HTR-8/SVneo (cell line): ENCODE measurements around the gene CCDC195.
"Not testable (repeated sequence)": the region's sequence is repeated elsewhere in the genome, so short reads cannot be mapped to it uniquely, and the experiment has no call there.

Experiments used
- DNase-seq: peaks from one replicate; pipeline ENCODE4 v3.0.0; 2011; ENCODE audit warnings: low spot score, mixed read lengths; ENCODE audit not compliant: insufficient read length
- FAIRE-seq: peaks from 2 replicates; lab custom pipeline; 2011; peaks lifted over from hg19 to GRCh38; lab: Jason Lieb, UNC

CCDC195 gene

GRCh38 chr2:224694502-224694901, 21.7 kb downstream of the CCDC195 start:
- no peak for FAIRE-seq
- no peak for DNase-seq

DNA sequence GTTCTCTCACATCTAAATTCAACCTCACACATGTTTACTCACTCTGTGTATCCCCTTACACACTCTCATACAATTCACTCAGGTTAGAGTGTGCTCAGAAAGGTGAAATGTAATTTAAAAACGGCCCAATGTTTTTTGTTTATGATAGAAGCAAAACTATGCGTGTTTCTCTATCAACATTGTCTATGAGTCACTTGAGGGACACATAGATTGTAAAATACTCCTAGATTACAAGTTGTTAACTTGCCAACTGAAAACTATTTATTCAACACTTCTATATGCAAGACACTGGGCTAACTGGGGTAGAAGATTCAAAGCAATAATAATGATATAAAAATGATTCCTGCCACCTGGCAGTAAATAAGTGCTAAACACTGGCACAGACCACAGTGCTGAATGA, 24.6 kb downstream of the CCDC195 start:
- DNase-seq (no peak), FAIRE-seq (no peak)

DNA sequence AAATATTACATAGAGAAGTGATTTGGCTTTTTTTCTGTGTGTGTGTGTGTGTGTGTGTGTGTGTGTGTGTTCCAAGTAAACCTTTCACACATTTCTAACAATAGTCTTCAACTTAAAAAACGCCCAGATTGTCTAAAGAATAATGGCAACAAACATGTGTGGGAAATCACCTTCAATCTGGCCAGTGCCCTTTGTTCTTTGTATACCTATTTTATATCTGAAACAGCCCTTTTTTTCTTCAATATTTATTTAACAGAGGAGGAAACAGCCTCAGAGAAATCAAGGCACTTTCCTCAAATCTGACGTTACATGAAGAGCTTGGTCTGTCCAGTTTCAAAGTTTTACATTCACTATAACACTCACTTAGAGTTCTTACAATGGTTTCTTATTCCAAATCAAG, 25.3 kb downstream of the CCDC195 start:
- DNase-seq = no peak
- no peak for FAIRE-seq

DNA sequence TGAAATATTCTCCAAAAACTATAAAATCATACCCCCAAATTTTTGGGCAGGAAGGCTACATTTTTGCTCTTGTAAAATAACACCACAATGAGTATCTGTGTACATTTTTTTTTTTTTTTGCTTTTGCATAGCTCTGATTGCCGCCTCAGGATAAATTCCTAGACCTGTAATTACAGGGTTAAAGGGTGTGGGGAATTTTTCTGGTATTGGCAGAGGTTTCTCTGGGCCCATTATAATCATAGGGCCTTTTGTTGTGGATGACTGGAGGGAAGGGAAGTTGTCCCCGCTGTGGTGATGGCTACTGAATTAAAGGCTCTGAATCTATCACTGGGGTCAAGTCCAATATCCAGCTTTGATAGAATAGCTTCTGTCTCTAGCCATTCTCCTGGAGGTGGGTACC, 26.6 kb downstream of the CCDC195 start:
- DNase-seq = no peak
- no peak for FAIRE-seq

DNA sequence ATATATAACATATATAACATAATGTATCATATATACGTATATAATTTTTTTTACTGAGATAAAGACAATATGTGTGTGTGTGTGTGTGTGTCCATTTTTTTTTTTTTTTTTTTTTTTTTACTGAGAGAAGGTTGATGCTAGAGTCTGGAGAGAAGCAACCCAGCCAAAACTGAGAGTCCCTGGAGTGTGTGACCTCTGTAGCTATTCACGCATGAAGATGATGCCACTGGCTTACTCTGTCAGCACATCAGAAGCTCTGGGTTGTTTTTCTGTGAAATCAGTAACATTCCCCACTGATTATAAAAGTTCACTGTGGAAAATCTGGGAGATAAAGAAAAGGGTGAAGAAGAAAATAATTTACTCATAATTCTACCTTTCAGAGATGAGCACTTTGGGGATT, 27.2 kb downstream of the CCDC195 start:
- DNase-seq = no peak
- FAIRE-seq = no peak

DNA sequence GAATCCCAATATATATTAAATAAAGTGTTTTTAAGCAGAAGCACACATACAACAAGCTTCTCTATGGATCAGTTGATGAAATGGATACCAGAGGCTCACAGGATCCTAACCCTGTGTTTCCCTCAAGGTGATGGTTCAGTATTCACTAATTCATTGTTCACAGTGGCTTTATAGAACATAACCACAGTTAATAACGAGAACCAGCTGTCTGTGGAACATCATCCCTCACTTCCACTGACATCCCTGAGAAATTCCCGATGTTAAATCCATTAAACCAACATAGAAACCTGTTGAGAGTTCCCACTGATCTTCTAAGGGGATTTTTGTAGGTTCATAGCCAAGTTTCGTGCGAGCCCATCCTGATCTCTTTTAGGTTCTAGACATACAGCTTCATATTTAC, 29.0 kb downstream of the CCDC195 start:
- no peak for DNase-seq
- FAIRE-seq = no peak

- FAIRE-seq (no peak), DNase-seq (no peak)
Observed at GRCh38 chr2:224685121-224685520, 31.0 kb downstream of the CCDC195 start.

- DNase-seq = no peak
- FAIRE-seq = no peak
Observed at GRCh38 chr2:224682134-224682533, 34.0 kb downstream of the CCDC195 start.

GRCh38 chr2:224671731-224672130, 44.4 kb downstream of the CCDC195 start:
- DNase-seq (no peak), FAIRE-seq (no peak)

DNA sequence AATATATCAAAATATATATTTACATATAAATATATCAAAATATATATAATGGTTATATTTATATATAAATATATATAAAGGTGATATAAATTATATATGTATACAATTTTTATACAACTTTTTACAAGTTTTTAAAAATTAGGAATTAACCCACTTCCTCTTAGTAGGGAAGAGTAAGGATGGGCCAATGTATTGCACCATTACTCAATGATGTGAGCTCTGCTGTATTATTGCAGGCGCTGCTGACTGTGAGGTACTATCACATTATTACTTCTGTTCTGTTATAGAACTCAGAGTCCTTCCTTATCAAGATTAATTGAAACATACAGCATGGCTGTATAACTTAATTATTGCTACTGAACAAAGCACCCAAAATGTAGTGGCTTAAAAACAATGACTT, 46.0 kb downstream of the CCDC195 start:
- DNase-seq (no peak), FAIRE-seq (no peak)

- DNase-seq (no peak), FAIRE-seq (no peak)
Observed at GRCh38 chr2:224669449-224669848, 46.7 kb downstream of the CCDC195 start.

DNA sequence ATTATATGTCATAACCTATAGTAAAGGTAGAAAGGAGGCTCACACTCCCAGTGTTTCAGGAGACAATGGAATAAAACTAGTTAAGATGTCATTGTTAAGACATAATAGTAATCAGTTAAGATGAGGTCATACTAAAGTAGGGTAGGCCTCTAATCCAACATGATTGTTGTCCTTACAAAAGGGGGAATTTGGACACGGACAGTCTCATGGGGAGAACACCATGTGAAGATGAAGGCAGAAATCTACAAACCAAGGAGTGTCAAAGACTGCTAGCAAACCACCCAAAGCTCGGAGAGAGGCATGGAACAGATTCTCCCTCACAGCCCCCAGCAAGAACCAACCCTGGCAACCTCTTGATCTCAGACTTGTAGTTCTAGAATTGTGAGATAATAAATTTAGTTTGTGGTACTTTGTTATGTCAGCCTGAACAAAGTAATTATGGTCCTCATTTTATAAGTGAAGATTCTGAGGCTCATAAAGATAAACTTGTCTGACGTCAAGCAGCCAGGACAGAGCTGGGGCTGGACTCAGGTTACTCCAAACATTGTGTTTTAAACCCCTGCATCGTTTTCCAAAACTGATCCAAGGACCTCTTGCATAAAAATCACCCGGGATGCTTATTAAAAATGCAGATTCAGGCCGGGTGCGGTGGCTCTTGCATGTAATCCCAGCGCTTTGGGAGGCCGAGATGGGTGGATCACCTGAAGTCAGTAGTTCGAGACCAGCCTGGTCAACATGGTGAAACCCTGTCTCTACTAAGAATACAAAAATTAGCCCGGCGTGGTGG, 47.8 kb downstream of the CCDC195 start:
- FAIRE-seq (no peak), DNase-seq (no peak)

- FAIRE-seq (no peak), DNase-seq (no peak)
Observed at GRCh38 chr2:224666951-224667553, 49.1 kb downstream of the CCDC195 start.

DNA sequence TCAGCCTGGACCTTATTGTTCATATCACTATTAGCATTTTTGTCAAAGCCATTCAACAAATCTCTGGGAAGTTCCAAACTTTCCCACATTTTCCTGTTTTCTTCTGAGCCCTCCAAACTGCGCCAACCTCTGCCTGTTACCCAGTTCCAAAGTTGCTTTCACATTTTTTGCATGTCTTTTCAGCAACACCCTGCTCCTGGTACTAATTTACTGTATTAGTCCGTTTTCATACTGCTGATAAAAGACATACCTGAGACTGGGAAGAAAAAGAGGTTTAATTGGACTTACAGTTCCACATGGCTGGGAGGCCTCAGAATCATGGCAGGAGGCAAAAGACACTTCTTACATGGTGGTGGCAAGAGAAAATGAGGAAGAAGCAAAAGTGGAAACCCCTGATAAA, 52.8 kb downstream of the CCDC195 start:
- not testable (repeated sequence) for FAIRE-seq, DNase-seq

- FAIRE-seq, DNase-seq: not testable (repeated sequence)
Observed at GRCh38 chr2:224661708-224662107, 54.5 kb downstream of the CCDC195 start.

DNA sequence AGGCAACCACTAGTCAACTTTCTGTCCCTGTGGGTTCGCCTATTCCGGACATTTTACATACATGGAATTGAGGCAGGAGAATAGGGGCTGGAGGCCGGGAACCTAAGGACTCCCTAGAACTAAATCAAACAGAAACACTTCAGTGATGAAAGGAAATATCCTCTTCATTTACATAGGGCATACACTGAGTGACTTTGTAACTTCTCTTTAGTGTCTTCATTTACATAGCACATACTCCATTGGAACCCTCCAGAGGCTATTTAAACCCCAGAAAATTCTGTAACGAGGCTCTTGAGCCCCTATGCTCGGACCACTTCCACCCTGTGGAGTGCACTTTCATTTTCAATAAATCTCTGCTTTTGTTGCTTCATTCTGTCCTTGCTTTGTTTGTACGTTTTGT, 56.5 kb downstream of the CCDC195 start:
- no peak for FAIRE-seq
- no peak for DNase-seq

DNA sequence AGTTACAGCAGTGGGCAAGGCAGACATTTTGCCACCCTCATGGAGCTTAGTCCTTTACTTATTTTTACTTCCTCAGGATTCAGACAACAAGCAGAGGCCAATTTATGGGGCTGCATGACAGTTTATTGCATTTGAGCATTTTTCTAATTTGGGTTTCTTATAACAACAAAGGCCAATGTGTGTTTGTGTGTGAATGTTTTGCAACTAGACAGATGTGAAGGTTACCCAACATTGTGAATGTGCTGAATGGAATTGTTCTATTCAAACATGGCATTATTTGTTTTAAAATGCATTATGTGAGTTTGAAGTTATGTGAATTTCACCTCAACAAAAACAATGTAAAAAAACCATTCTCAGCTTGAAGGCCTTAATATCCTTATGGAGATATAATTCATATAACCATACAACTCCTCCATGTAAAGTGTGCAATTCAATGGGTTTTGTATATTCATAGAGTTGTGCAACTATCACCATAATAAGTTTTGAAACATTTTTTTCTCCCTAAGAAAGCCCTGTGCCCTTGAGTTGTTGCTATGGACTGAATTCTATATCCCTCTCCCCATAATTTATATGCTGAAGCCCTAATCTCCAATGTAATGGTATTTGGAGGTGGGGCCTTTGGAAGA, 57.3 kb downstream of the CCDC195 start:
- FAIRE-seq = no peak
- no peak for DNase-seq

DNA sequence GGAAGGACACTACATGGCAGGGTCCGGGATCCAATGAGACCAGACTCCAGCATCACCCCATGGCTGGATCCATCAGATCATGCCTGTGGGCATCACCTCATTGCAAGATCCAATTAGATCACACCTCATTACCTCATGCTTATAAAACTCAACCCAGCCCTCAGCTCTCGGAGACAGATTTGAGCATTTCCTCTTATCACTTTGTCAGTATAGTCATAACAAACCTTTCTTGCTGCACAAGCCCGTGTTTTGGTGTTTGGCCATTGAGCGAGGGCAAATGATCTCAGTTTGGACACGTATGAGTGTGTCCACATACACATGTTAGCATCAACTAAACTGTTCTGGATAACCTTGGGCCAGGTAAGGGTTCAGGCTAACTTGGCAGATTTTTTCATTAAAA, 58.8 kb downstream of the CCDC195 start:
- DNase-seq = no peak
- no peak for FAIRE-seq

DNA sequence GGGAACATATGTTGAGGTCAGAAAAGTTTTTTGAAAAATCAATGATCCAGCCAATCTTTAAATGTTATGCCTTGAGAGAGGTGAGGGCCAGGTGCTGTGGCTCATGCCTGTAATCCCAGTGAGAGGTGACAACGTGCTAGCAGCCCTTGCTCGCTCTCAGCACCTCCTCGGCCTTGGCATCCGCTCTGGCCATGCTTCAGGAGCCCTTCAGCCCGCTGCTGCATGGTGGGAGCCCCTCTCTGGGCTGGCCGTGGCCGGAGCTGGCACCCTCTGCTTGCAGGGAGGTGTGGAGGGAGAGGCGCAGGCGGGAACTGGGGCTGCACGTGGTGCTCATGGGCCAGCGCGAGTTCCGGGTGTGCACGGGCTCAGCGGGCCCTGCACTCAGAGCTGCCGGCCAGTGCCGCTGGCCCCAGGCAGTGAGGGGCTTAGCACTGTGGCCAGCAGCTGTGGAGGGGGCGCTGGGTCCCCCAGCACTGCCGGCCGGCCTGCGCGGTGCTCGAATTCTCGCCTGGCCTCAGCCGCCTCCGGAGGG, 61.1 kb downstream of the CCDC195 start:
- no peak for DNase-seq
- FAIRE-seq = no peak
